ENCODE data around the gene ARHGAP25. TPM values are rescaled to one million over a fixed set of nuclear protein-coding genes. Genes with fewer than 3 reads are reported as not detected.

The ARHGAP25 gene
- total and polyA plus RNA-seq, 2 donors (not counting 1 experiment from before 2014, with no cell fraction given), result 2.7 to 5.8 TPM

GRCh38 chr2:68745006-68745405 is 10.4 kb downstream of the ARHGAP25 start:
- no peak overlapping the region for H2AFZ ChIP-seq (ENCODE audit: low read length)
- DNase-seq (ENCODE audit: low read depth in 2 of 2), result no peak
- TF ChIP-seq CTCF (conservative IDR thresholded peaks at IDR 0.05 in 1 of 2, IDR thresholded peaks at IDR 0.05 in 1 of 2; ENCODE audit: low read depth in 1 of 2, low read length in 2 of 2) (no peak), EZH2 (IDR thresholded peaks at IDR 0.05; ENCODE audit: low read length, missing control alignments) (no peak)
- no peak overlapping the region for H3K9ac ChIP-seq (ENCODE audit: insufficient read depth, low read length)
- H3K27ac ChIP-seq (ENCODE audit: insufficient read depth, low read length), result no peak overlapping the region
- H3K9me3 ChIP-seq (ENCODE audit: control insufficient read depth, insufficient read depth, low read depth, low read length), result no peaks in the 10 kb centered on the region
- H3K4me3 ChIP-seq (replicated peaks in 1 of 4; ENCODE audit: control extremely low read depth in 1 of 4, insufficient read depth in 1 of 4, low read depth in 3 of 4, low read length in 4 of 4), result no peak overlapping the region
- H3K4me1 ChIP-seq (ENCODE audit: control insufficient read depth, extremely low read depth, insufficient read depth, low read length), result no peaks in the 10 kb centered on the region
- H3K4me2 ChIP-seq (ENCODE audit: extremely low read depth, insufficient read depth, low read length), result no peak overlapping the region
- no peaks in the 10 kb centered on the region for H4K20me1 ChIP-seq (ENCODE audit: control insufficient read depth, extremely low read depth, insufficient read depth, low read length)
- no peaks in the 10 kb centered on the region for H3K79me2 ChIP-seq (ENCODE audit: control insufficient read depth, insufficient read depth, low read length)
- H3K27me3 ChIP-seq (ENCODE audit: control insufficient read depth, insufficient read depth, low read length), result no peaks in the 10 kb centered on the region
- no peaks in the 10 kb centered on the region for H3K36me3 ChIP-seq (ENCODE audit: control insufficient read depth, insufficient read depth, low read length)

DNA sequence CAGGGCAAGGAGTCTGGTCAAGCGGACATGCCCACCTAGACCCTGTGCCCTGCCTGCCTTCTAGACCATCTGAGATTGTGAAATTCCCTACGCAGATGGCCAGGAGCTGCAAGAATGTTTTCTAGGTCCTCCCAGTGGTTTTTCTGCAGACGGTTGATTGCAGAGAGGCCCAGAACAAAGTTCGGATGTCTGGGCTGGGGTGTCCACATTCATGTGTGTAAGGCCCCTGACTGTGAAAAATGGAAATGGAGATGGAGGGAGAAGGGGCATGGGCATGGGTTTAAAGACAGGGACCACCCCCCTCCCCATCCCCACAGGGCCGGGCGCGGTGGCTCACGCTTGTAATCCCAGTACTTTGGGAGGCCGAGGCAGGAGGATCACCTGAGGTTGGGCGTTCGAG is 11.8 kb downstream of the ARHGAP25 start:
- Histone ChIP-seq H3K4me2 (ENCODE audit: extremely low read depth, insufficient read depth, low read length) (no peak overlapping the region), H4K20me1 (ENCODE audit: control insufficient read depth, extremely low read depth, insufficient read depth, low read length) (no peaks in the 10 kb centered on the region), H3K4me1 (ENCODE audit: control insufficient read depth, extremely low read depth, insufficient read depth, low read length) (no peaks in the 10 kb centered on the region), H3K79me2 (ENCODE audit: control insufficient read depth, insufficient read depth, low read length) (no peaks in the 10 kb centered on the region), H3K27me3 (ENCODE audit: control insufficient read depth, insufficient read depth, low read length) (no peaks in the 10 kb centered on the region), H2AFZ (ENCODE audit: low read length) (no peak overlapping the region), H3K27ac (ENCODE audit: insufficient read depth, low read length) (no peak overlapping the region), H3K9ac (ENCODE audit: insufficient read depth, low read length) (no peak overlapping the region), H3K36me3 (ENCODE audit: control insufficient read depth, insufficient read depth, low read length) (no peaks in the 10 kb centered on the region), H3K4me3 (replicated peaks in 1 of 4; ENCODE audit: control extremely low read depth in 1 of 4, insufficient read depth in 1 of 4, low read depth in 3 of 4, low read length in 4 of 4) (no peak overlapping the region), H3K9me3 (ENCODE audit: control insufficient read depth, insufficient read depth, low read depth, low read length) (no peaks in the 10 kb centered on the region)
- no peak for DNase-seq (ENCODE audit: low read depth in 2 of 2)
- TF ChIP-seq CTCF (conservative IDR thresholded peaks at IDR 0.05 in 1 of 2, IDR thresholded peaks at IDR 0.05 in 1 of 2; ENCODE audit: low read depth in 1 of 2, low read length in 2 of 2) (no peak), EZH2 (IDR thresholded peaks at IDR 0.05; ENCODE audit: low read length, missing control alignments) (no peak)

GRCh38 chr2:68747413-68747812 is 12.8 kb downstream of the ARHGAP25 start:
- Histone ChIP-seq H3K4me1 (ENCODE audit: control insufficient read depth, extremely low read depth, insufficient read depth, low read length) (no peaks in the 10 kb centered on the region), H2AFZ (ENCODE audit: low read length) (no peak overlapping the region), H3K79me2 (ENCODE audit: control insufficient read depth, insufficient read depth, low read length) (no peaks in the 10 kb centered on the region), H3K9ac (ENCODE audit: insufficient read depth, low read length) (no peak overlapping the region), H3K27ac (ENCODE audit: insufficient read depth, low read length) (no peak overlapping the region), H3K9me3 (ENCODE audit: control insufficient read depth, insufficient read depth, low read depth, low read length) (no peaks in the 10 kb centered on the region), H3K4me3 (replicated peaks in 1 of 4; ENCODE audit: control extremely low read depth in 1 of 4, insufficient read depth in 1 of 4, low read depth in 3 of 4, low read length in 4 of 4) (no peak overlapping the region), H4K20me1 (ENCODE audit: control insufficient read depth, extremely low read depth, insufficient read depth, low read length) (no peaks in the 10 kb centered on the region), H3K4me2 (ENCODE audit: extremely low read depth, insufficient read depth, low read length) (no peak overlapping the region), H3K27me3 (ENCODE audit: control insufficient read depth, insufficient read depth, low read length) (no peaks in the 10 kb centered on the region), H3K36me3 (ENCODE audit: control insufficient read depth, insufficient read depth, low read length) (no peaks in the 10 kb centered on the region)
- TF ChIP-seq CTCF (conservative IDR thresholded peaks at IDR 0.05 in 1 of 2, IDR thresholded peaks at IDR 0.05 in 1 of 2; ENCODE audit: low read depth in 1 of 2, low read length in 2 of 2) (no peak), EZH2 (IDR thresholded peaks at IDR 0.05; ENCODE audit: low read length, missing control alignments) (no peak)
- DNase-seq (ENCODE audit: low read depth in 2 of 2), result no peak

Data from fibroblast of lung (primary cell).